ENCODE measurements around the gene GGN. TPM values are rescaled to one million over a fixed set of nuclear protein-coding genes. Genes with fewer than 3 reads are reported as not detected.

The GGN gene
- total RNA-seq, 4 donors from 2014 or later = 0.33 to 2.2 (median 0.91) TPM; not detected in 1

- intact Hi-C loops (cut with DNase I) = no loop called here
- H3K4me1 ChIP-seq = peaks cover 5 to 20% (median 16%) of the 10 kb centered on the region in 4 donors
- DNase-seq (ENCODE audit: extremely low spot score) = no peak
- 98% methylated on average over 8 of the region's 8 CpGs for WGBS
- no peak for TF ChIP-seq EP300 (IDR thresholded peaks at IDR 0.05)
- TF ChIP-seq POLR2A (IDR thresholded peaks at IDR 0.05; ENCODE audit: low read depth) = no peak
- peaks cover 6 to 44% (median 23%) of the 10 kb centered on the region in 4 donors for H3K36me3 ChIP-seq
- no peaks in the 10 kb centered on the region for H3K9me3 ChIP-seq
- no peak overlapping the region for H3K27ac ChIP-seq (replicated peaks in 1 of 4)
- no peak overlapping the region for H3K4me3 ChIP-seq
- peaks cover 0 to 15% (median 5%) of the 10 kb centered on the region in 4 donors for H3K27me3 ChIP-seq
Observed at GRCh38 chr19:38405276-38405675, 17.4 kb upstream of the GGN start.

- Histone ChIP-seq H3K27ac (replicated peaks in 1 of 4) (no peak overlapping the region), H3K27me3 (peaks cover 0 to 19% (median 9%) of the 10 kb centered on the region in 4 donors), H3K4me3 (no peak overlapping the region), H3K4me1 (peaks cover 5 to 20% (median 16%) of the 10 kb centered on the region in 4 donors), H3K9me3 (no peaks in the 10 kb centered on the region), H3K36me3 (peaks cover 6 to 44% (median 23%) of the 10 kb centered on the region in 4 donors)
- 93% methylated on average over 3 of the region's 6 CpGs for WGBS
- DNase-seq (ENCODE audit: extremely low spot score) = no peak
- intact Hi-C loops (cut with DNase I) = loop anchor here (5.0 kb wide), 3 partner anchors 112 to 527 kb away; partner anchors contain the start of genes EIF3K, MAP4K1, MRPS12 and SARS2
- no peak for TF ChIP-seq POLR2A (IDR thresholded peaks at IDR 0.05; ENCODE audit: low read depth)
- TF ChIP-seq POLR2AphosphoS5 (IDR thresholded peaks at IDR 0.05) = no peak
Observed at GRCh38 chr19:38404858-38405257, 17.0 kb upstream of the GGN start.

- Histone ChIP-seq H3K36me3 (peaks cover 6 to 35% (median 23%) of the 10 kb centered on the region in 4 donors), H3K4me1 (peaks cover 5 to 20% (median 16%) of the 10 kb centered on the region in 4 donors), H3K4me3 (peak within 1 kb of the TSS; percentile 77 to 98 (median 92)), H3K27me3 (peaks cover 0 to 37% (median 23%) of the 10 kb centered on the region in 4 donors), H3K27ac (replicated peaks in 1 of 4) (peak within 1 kb of the TSS; percentile 79 to 84 (median 83)), H3K9me3 (no peaks in the 10 kb centered on the region)
- 3% methylated on average over 6 of the region's 82 CpGs for WGBS
- peak; percentile 100 for DNase-seq (ENCODE audit: extremely low spot score)
- intact Hi-C loops (cut with DNase I) = loop anchor here (2.0 to 5.0 kb wide), 4 partner anchors 114 to 529 kb away; partner anchors contain the start of genes EIF3K, MAP4K1, MRPS12 and SARS2
- TF ChIP-seq POLR2AphosphoS5 (IDR thresholded peaks at IDR 0.05) (peak; percentile 69 to 82), CTCF (IDR thresholded peaks at IDR 0.05) (peak; percentile 97 to 99 (median 98)), EP300 (IDR thresholded peaks at IDR 0.05) (no peak), POLR2A (IDR thresholded peaks at IDR 0.05; ENCODE audit: low read depth) (no peak)
Observed at GRCh38 chr19:38402967-38403674, 15.3 kb upstream of the GGN start, which contains the start of gene FAM98C. Gene FAM98C (plus strand): TSS chr19:38403093. CDS start chr19:38403154, 61 bp downstream.

GRCh38 chr19:38402623-38402966 lies 14.8 kb upstream of the GGN start:
- 6% methylated on average over 9 of the region's 18 CpGs for WGBS
- H3K9me3 ChIP-seq = no peaks in the 10 kb centered on the region
- peaks cover 0 to 42% (median 27%) of the 10 kb centered on the region in 4 donors for H3K27me3 ChIP-seq
- H3K4me1 ChIP-seq = peaks cover 5 to 20% (median 16%) of the 10 kb centered on the region in 4 donors
- H3K4me3 ChIP-seq = peak overlapping the region; percentile 77 to 98 (median 92)
- TF ChIP-seq EP300 (IDR thresholded peaks at IDR 0.05) (no peak), POLR2A (IDR thresholded peaks at IDR 0.05; ENCODE audit: low read depth) (no peak), POLR2AphosphoS5 (IDR thresholded peaks at IDR 0.05) (no peak), CTCF (IDR thresholded peaks at IDR 0.05) (no peak)
- peaks cover 6 to 29% (median 23%) of the 10 kb centered on the region in 4 donors for H3K36me3 ChIP-seq
- intact Hi-C loops (cut with DNase I) = loop anchor here (2.0 to 5.0 kb wide), 4 partner anchors 115 to 530 kb away; partner anchors contain the start of genes EIF3K, MAP4K1, MRPS12 and SARS2
- DNase-seq (ENCODE audit: extremely low spot score) = no peak
- H3K27ac ChIP-seq (replicated peaks in 1 of 4) = peak overlapping the region in 3 of 4 donors; percentile 41 to 84 (median 79)

GRCh38 chr19:38401148-38401547 lies 13.3 kb upstream of the GGN start:
- Histone ChIP-seq H3K36me3 (peaks cover 0 to 15% (median 11%) of the 10 kb centered on the region in 4 donors), H3K4me1 (peaks cover 5 to 20% (median 16%) of the 10 kb centered on the region in 4 donors), H3K9me3 (no peaks in the 10 kb centered on the region), H3K4me3 (no peak overlapping the region), H3K27ac (replicated peaks in 1 of 4) (no peak overlapping the region), H3K27me3 (peaks cover 0 to 56% (median 33%) of the 10 kb centered on the region in 4 donors)
- intact Hi-C loops (cut with DNase I) = loop anchor here (5.0 kb wide), 3 partner anchors 116 to 531 kb away; partner anchors contain the start of genes EIF3K, MAP4K1, MRPS12 and SARS2
- 81% methylated on average over 3 of the region's 3 CpGs for WGBS
- TF ChIP-seq EP300 (IDR thresholded peaks at IDR 0.05) (no peak), POLR2AphosphoS5 (IDR thresholded peaks at IDR 0.05) (no peak), CTCF (IDR thresholded peaks at IDR 0.05) (no peak), POLR2A (IDR thresholded peaks at IDR 0.05; ENCODE audit: low read depth) (no peak)
- no peak for DNase-seq (ENCODE audit: extremely low spot score)

All from esophagus muscularis mucosa (tissue), 4 donors.